ENCODE results near the gene BMERB1. TPM values are rescaled to one million over a fixed set of nuclear protein-coding genes. Genes with fewer than 3 reads are reported as not detected.
A peak's percentile ranks its signal among the peaks of the same experiment; 100 is the strongest.
"Not testable (repeated sequence)": the region's sequence is repeated elsewhere in the genome, so short reads cannot be mapped to it uniquely, and the experiment has no call there.

BMERB1 gene
- total RNA-seq, 2 experiments from 2014 or later: 3.1 to 3.2 TPM

- Mint-ChIP-seq H3K9me3 (no peaks in the 10 kb centered on the region), H3K27me3 (peaks cover 23% of the 10 kb centered on the region), H3K4me3 (peak overlapping the region; percentile 76), H3K36me3 (ENCODE audit: low read depth) (no peaks in the 10 kb centered on the region), H3K4me1 (peaks cover 13% of the 10 kb centered on the region), H3K27ac (no peak overlapping the region)
- CTCF ChIA-PET: no interaction called here
- POLR2A ChIA-PET: no interaction called here
- DNase-seq: no peak
Observed at GRCh38 chr16:15435216-15435864, 952 bp downstream of the BMERB1 start.

DNA sequence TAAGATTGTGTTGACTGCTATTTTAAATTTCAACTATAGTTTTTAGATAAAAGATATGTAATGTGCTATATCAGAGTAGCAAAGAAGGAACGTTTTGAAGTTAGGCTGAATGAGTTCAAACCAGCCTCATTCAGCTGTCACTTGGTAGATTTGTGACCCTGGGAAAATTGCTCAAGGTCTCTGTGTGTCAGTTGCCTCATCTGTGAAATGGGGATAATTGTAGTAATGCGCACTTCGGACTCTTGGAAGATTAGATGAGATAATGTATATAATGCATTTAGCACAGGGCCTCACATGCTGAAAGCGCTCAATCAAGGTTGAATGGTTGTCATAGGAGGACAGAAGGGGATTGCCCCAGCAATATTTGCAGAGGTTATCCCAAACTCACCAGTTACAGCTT lies 4.7 kb downstream of the BMERB1 start:
- no peak for DNase-seq
- no peak overlapping the region for H3K27ac Mint-ChIP-seq
- H3K27me3 Mint-ChIP-seq: peaks cover 16% of the 10 kb centered on the region
- H3K4me3 Mint-ChIP-seq: no peak overlapping the region
- H3K36me3 Mint-ChIP-seq (ENCODE audit: low read depth): no peaks in the 10 kb centered on the region
- ChIA-PET POLR2A (no interaction called here), CTCF (no interaction called here)
- no peaks in the 10 kb centered on the region for H3K9me3 Mint-ChIP-seq
- H3K4me1 Mint-ChIP-seq: peaks cover 9% of the 10 kb centered on the region

DNA sequence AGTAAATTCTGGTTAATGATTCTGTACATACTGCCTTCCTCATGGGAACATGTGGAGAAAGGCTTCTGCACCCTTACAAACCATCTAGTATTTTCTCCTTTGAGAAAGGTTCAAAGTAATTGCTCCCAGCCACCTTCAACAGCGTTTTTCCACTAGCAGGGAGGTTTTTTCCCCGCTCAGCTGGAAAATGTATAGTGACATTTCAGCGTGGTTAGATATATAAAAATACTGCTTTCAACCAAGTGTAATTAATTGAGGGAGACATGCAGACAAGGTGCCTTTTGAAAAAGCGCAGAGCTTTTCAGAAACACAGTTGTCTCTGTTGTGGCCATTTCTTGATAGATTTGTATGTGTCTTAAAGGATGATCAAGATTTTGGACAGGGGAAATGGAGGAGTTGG lies 5.1 kb downstream of the BMERB1 start:
- Mint-ChIP-seq H3K36me3 (ENCODE audit: low read depth) (no peaks in the 10 kb centered on the region), H3K9me3 (peaks cover 3% of the 10 kb centered on the region), H3K4me1 (peaks cover 9% of the 10 kb centered on the region), H3K27ac (no peak overlapping the region), H3K4me3 (no peak overlapping the region), H3K27me3 (peaks cover 14% of the 10 kb centered on the region)
- ChIA-PET CTCF (no interaction called here), POLR2A (no interaction called here)
- DNase-seq: no peak

GRCh38 chr16:15440852-15441251 lies 6.5 kb downstream of the BMERB1 start:
- H3K27ac Mint-ChIP-seq: no peak overlapping the region
- peaks cover under 1% of the 10 kb centered on the region for H3K4me1 Mint-ChIP-seq
- DNase-seq: no peak
- peaks cover 11% of the 10 kb centered on the region for H3K9me3 Mint-ChIP-seq
- H3K36me3 Mint-ChIP-seq (ENCODE audit: low read depth): no peaks in the 10 kb centered on the region
- ChIA-PET POLR2A (no interaction called here), CTCF (no interaction called here)
- H3K27me3 Mint-ChIP-seq: peaks cover 4% of the 10 kb centered on the region
- H3K4me3 Mint-ChIP-seq: no peak overlapping the region

GRCh38 chr16:15442140-15442539 lies 7.8 kb downstream of the BMERB1 start:
- H3K27ac Mint-ChIP-seq; H3K4me3 Mint-ChIP-seq; DNase-seq; CTCF ChIA-PET; H3K4me1 Mint-ChIP-seq; POLR2A ChIA-PET; H3K27me3 Mint-ChIP-seq; H3K36me3 Mint-ChIP-seq (ENCODE audit: low read depth): not testable (repeated sequence)
- peaks cover 13% of the 10 kb centered on the region for H3K9me3 Mint-ChIP-seq

DNA sequence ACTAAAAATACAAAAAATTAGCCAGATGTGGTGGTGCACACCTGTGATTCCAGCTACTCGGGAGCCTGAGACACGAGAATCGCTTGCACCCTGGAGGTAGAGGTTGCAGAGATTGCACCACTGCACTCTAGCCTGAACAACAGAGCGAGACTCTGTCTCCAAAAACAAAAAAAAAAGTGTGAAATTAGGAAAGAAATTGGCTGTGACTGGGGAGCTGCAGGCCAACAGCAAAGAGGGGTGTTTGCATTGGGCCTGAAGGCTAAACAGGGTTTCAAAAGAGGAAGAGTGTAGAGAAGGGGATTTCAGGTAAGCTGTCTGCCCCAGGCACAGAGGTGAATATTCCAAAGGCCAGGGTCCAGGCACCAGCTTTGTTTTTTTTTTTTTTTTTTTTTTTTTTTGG lies 9.4 kb downstream of the BMERB1 start:
- peaks cover 5% of the 10 kb centered on the region for H3K27me3 Mint-ChIP-seq
- ChIA-PET CTCF (no interaction called here), POLR2A (no interaction called here)
- H3K4me3 Mint-ChIP-seq: no peak overlapping the region
- H3K4me1 Mint-ChIP-seq: no peaks in the 10 kb centered on the region
- H3K9me3 Mint-ChIP-seq: peaks cover 13% of the 10 kb centered on the region
- no peak for DNase-seq
- H3K27ac Mint-ChIP-seq: no peak overlapping the region
- H3K36me3 Mint-ChIP-seq (ENCODE audit: low read depth): no peaks in the 10 kb centered on the region

DNA sequence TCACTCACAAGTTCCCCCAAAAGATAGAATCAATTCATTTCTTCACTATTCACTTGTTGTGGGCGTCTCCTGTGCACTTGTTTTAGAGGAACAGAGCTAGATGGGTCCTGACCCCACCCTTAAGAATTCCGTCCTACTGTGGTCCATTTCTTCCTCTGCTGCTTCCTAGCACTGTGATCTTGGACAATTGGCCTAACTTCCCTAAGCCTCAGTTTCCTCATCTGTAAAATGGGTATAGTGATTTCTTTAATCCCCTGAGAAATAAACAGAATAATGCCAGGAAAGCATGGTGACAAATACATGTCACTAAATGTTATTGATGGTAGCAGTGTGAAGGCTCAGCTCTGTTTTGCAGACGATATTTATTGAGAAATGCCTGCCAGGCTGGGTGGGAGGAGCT lies 9.9 kb downstream of the BMERB1 start:
- Mint-ChIP-seq H3K4me1 (no peaks in the 10 kb centered on the region), H3K36me3 (ENCODE audit: low read depth) (no peaks in the 10 kb centered on the region), H3K4me3 (no peak overlapping the region), H3K27me3 (peaks cover 5% of the 10 kb centered on the region), H3K27ac (no peak overlapping the region), H3K9me3 (peaks cover 13% of the 10 kb centered on the region)
- DNase-seq: no peak
- ChIA-PET POLR2A (no interaction called here), CTCF (interaction anchor here (0.6 kb wide), 1 partner anchor 199 kb away, joined by 4 read pairs; the partner anchor contains the start of gene MARF1)

- H3K36me3 Mint-ChIP-seq (ENCODE audit: low read depth): no peaks in the 10 kb centered on the region
- H3K9me3 Mint-ChIP-seq: peaks cover 13% of the 10 kb centered on the region
- H3K4me3 Mint-ChIP-seq: no peak overlapping the region
- no peak for DNase-seq
- CTCF ChIA-PET: no interaction called here
- no peak overlapping the region for H3K27ac Mint-ChIP-seq
- peaks cover 5% of the 10 kb centered on the region for H3K27me3 Mint-ChIP-seq
- POLR2A ChIA-PET: interaction anchor here (0.6 kb wide), 1 partner anchor 51 kb away, joined by 5 read pairs; no protein-coding TSS in a partner anchor
- no peaks in the 10 kb centered on the region for H3K4me1 Mint-ChIP-seq
Observed at GRCh38 chr16:15445450-15445849, 11.1 kb downstream of the BMERB1 start.

GRCh38 chr16:15446901-15447300 lies 12.5 kb downstream of the BMERB1 start:
- no peak overlapping the region for H3K27ac Mint-ChIP-seq
- H3K4me3 Mint-ChIP-seq: no peak overlapping the region
- H3K27me3 Mint-ChIP-seq: peaks cover 5% of the 10 kb centered on the region
- no peaks in the 10 kb centered on the region for H3K36me3 Mint-ChIP-seq (ENCODE audit: low read depth)
- POLR2A ChIA-PET: no interaction called here
- no peak for DNase-seq
- CTCF ChIA-PET: no interaction called here
- H3K4me1 Mint-ChIP-seq: no peaks in the 10 kb centered on the region
- H3K9me3 Mint-ChIP-seq: peaks cover 13% of the 10 kb centered on the region

- CTCF ChIA-PET: interaction anchor here (1.2 kb wide), 1 partner anchor 10 kb away, joined by 4 read pairs; no protein-coding TSS in a partner anchor
- POLR2A ChIA-PET: no interaction called here
- DNase-seq: no peak
- H3K27ac Mint-ChIP-seq: no peak overlapping the region
- no peak overlapping the region for H3K4me3 Mint-ChIP-seq
- H3K36me3 Mint-ChIP-seq (ENCODE audit: low read depth): no peaks in the 10 kb centered on the region
- H3K4me1 Mint-ChIP-seq: no peaks in the 10 kb centered on the region
- H3K27me3 Mint-ChIP-seq: peaks cover 5% of the 10 kb centered on the region
- peaks cover 4% of the 10 kb centered on the region for H3K9me3 Mint-ChIP-seq
Observed at GRCh38 chr16:15450624-15451023, 16.2 kb downstream of the BMERB1 start.

GRCh38 chr16:15451098-15451731 lies 16.8 kb downstream of the BMERB1 start:
- Mint-ChIP-seq H3K4me3 (no peak overlapping the region), H3K9me3 (peaks cover 2% of the 10 kb centered on the region), H3K27ac (no peak overlapping the region), H3K36me3 (ENCODE audit: low read depth) (no peaks in the 10 kb centered on the region), H3K4me1 (no peaks in the 10 kb centered on the region), H3K27me3 (peaks cover 8% of the 10 kb centered on the region)
- DNase-seq: no peak
- POLR2A ChIA-PET: no interaction called here
- CTCF ChIA-PET: interaction anchor here (1.2 kb wide), 1 partner anchor 9 kb away, joined by 4 read pairs; no protein-coding TSS in a partner anchor

- H3K9me3 Mint-ChIP-seq: no peaks in the 10 kb centered on the region
- H3K36me3 Mint-ChIP-seq (ENCODE audit: low read depth): no peaks in the 10 kb centered on the region
- H3K27ac Mint-ChIP-seq: no peak overlapping the region
- no peaks in the 10 kb centered on the region for H3K4me1 Mint-ChIP-seq
- peaks cover 6% of the 10 kb centered on the region for H3K27me3 Mint-ChIP-seq
- ChIA-PET CTCF (no interaction called here), POLR2A (no interaction called here)
- no peak for DNase-seq
- no peak overlapping the region for H3K4me3 Mint-ChIP-seq
Observed at GRCh38 chr16:15452246-15452855, 18.0 kb downstream of the BMERB1 start.

DNA sequence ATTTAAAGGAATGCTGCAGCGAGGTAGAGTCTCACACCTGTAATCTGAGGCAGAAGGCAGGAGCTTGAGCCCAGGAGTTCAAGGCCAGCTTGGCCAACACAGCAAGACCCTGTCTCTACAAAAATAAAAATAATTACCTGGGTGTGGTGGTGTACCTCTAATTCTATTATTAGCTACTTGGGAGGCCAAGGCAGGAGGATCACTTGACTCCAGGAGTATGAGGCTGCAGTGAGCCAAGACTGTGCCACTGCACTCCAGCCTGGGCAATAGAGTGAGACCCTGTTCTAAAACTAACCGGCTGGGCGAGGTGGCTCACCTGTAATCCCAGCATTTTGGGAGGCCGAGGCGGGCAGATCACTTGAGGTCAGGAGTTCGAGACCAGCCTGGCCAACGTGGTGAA lies 18.9 kb downstream of the BMERB1 start:
- POLR2A ChIA-PET; DNase-seq; H3K36me3 Mint-ChIP-seq (ENCODE audit: low read depth); H3K27ac Mint-ChIP-seq; CTCF ChIA-PET; H3K9me3 Mint-ChIP-seq; H3K4me1 Mint-ChIP-seq; H3K4me3 Mint-ChIP-seq: not testable (repeated sequence)
- peaks cover 12% of the 10 kb centered on the region for H3K27me3 Mint-ChIP-seq

Measured in activated CD4-positive, alpha-beta T cell treated with anti-CD3 and anti-CD28 coated beads, Interleukin-2, amount 10 ng/mL, durations not matched to agents 7 days and 5 days (primary cell).